Esophagus squamous epithelium (tissue), 4 donors: ENCODE measurements around the gene STK10.

Source experiments
- CTCF ChIP-seq, 6 experiments: fragments of 450-650 bp in 4 of 6; fragments of 200-600 bp in 2 of 6; sonication (generic) in 2 of 6; IDR thresholded peaks; one replicate each; pipeline ENCODE4 v1.5.1; 2016 to 2019; ENCODE audit warnings: antibody characterized with exemption in 6 of 6, mild to moderate bottlenecking in 4 of 6, moderate library complexity in 4 of 6
- POLR2A ChIP-seq, 4 donors: fragments of 450-650 bp; IDR thresholded peaks; one replicate each; pipeline ENCODE4 v1.6.1; 2017; ENCODE audit warnings: antibody characterized with exemption in 4 of 4, mild to moderate bottlenecking in 4 of 4, moderate library complexity in 3 of 4

GRCh38 chr5:172146748-172147092 is 41.3 kb downstream of the STK10 start:
- TF ChIP-seq CTCF (IDR thresholded peaks at IDR 0.05) (no peak), POLR2A (IDR thresholded peaks at IDR 0.05) (no peak)
